Astrocyte of the spinal cord (primary cell): Measurements from ENCODE around the gene GFPT2.

Source experiments
- DNase-seq: peaks from one replicate; pipeline ENCODE4 v3.0.0; 2011; ENCODE audit warnings: low read depth, low spot score
- H3K4me3 ChIP-seq: 2 replicates; pipeline ENCODE4 v1.5.1; 2011; ENCODE audit warnings: low read depth, mild to moderate bottlenecking, low read length, moderate library complexity
- CTCF ChIP-seq: IDR thresholded peaks from 2 replicates; pipeline ENCODE4 v1.5.1; 2012; ENCODE audit warnings: low read depth, mild to moderate bottlenecking, low read length, inconsistent platforms
- in situ Hi-C: cut with HindIII; loops from 2 replicates; pipeline ENCODE4 v1.10.0; 2017; ENCODE audit warnings: low sequenced_read_pairs

The GFPT2 gene

GRCh38 chr5:180281706-180282105, 71.4 kb downstream of the GFPT2 start:
- TF ChIP-seq CTCF: no peak
- no peak overlapping the region for H3K4me3 ChIP-seq
- DNase-seq: no peak
- in situ Hi-C loops: no loop called here

DNA sequence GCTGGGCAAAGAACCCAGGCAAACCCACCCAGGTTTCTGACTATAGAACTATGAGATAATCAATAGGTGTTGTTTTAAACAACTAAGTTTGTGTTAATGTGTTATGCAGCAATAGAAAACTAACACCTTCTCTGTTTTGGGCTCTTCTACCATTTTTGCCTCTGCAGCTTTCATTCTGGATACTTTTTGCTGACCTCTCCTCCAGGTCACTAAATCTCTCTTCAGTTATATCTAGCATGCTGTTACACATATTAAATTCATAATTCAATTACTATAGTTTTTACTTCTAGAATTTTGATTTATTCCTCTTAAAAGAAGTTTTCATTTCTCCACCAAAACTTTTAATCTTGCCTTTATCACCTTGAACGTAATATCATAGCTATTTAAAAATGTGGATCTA, 78.4 kb downstream of the GFPT2 start:
- in situ Hi-C loops: no loop called here
- no peak for DNase-seq
- H3K4me3 ChIP-seq: no peak overlapping the region
- no peak for TF ChIP-seq CTCF

DNA sequence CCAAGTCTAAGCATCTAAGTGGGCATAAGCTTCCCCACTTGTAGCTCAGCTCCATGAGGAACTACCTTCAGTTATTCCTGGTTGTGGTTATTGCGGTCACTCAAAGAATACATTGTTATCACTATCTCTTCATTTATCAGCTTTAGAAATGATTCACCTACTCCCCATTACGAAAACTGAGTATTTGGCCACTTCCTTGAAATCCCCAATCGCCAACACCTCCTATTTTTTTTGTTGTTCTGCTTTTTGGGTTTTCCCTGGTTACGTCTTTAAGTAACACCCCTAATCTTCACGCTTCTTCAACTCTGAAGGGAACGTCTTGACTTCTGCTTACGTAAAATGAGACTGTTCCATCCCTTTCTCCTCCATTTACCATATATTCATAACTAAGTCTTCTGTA, 81.9 kb downstream of the GFPT2 start:
- no peak for TF ChIP-seq CTCF
- H3K4me3 ChIP-seq: no peak overlapping the region
- no peak for DNase-seq
- in situ Hi-C loops: no loop called here

GRCh38 chr5:180259260-180259611, 93.9 kb downstream of the GFPT2 start:
- TF ChIP-seq CTCF: no peak
- in situ Hi-C loops: no loop called here
- no peak for DNase-seq
- no peak overlapping the region for H3K4me3 ChIP-seq

DNA sequence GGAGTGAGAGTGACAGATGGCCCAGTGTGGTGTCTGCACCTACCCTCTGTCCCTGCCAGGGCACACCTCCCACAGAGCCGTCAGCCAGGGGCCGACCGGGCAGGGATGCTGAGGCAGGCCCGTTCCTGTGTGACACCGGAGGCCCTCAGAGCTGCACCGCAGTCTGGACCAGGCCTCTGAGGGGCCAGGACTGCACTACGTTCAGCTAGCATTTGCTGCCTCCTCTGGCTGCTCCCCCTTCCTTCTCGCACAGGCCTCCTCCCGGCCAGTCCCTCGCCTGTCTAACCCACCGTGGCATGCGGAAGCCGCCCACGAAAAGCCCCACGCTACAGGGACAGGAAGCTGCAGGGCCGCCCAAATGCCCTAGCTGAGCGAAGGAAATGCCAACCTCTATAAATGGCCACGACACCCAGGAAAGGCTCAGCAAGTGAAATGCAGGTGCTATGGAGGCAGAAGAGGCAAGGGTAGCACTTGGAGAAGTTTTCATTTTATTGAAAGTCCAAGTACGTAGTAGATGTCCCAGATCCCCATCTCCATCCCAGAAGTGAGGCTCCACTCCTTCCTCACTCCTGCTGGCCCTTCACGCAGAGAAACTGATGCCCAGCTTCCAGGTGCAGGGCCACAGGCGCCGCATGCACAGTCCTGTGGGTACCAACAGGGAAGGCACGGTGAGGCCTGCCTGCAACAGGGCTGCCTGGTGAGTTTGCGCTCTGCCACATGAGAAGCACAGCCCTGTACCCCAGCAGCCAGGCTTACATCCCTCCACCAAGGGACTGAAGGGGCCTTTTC, 99.9 kb downstream of the GFPT2 start:
- TF ChIP-seq CTCF: no peak
- DNase-seq: no peak
- in situ Hi-C loops: no loop called here
- no peak overlapping the region for H3K4me3 ChIP-seq

GRCh38 chr5:180251887-180252286, 101.2 kb downstream of the GFPT2 start:
- no peak overlapping the region for H3K4me3 ChIP-seq
- no peak for DNase-seq
- in situ Hi-C loops: no loop called here
- no peak for TF ChIP-seq CTCF
